Measurements from ENCODE around the gene TOM1. TPM values are rescaled to one million over a fixed set of nuclear protein-coding genes. Genes with fewer than 3 reads are reported as not detected.
A peak's percentile ranks its signal among the peaks of the same experiment; 100 is the strongest.

The TOM1 gene
- total RNA-seq, 2 donors from 2014 or later: 108 TPM

- no peaks in the 10 kb centered on the region for H3K9me3 ChIP-seq
- no peaks in the 10 kb centered on the region for H3K27me3 ChIP-seq
- no peaks in the 10 kb centered on the region for H3K36me3 ChIP-seq
- TF ChIP-seq, protein P1, sequence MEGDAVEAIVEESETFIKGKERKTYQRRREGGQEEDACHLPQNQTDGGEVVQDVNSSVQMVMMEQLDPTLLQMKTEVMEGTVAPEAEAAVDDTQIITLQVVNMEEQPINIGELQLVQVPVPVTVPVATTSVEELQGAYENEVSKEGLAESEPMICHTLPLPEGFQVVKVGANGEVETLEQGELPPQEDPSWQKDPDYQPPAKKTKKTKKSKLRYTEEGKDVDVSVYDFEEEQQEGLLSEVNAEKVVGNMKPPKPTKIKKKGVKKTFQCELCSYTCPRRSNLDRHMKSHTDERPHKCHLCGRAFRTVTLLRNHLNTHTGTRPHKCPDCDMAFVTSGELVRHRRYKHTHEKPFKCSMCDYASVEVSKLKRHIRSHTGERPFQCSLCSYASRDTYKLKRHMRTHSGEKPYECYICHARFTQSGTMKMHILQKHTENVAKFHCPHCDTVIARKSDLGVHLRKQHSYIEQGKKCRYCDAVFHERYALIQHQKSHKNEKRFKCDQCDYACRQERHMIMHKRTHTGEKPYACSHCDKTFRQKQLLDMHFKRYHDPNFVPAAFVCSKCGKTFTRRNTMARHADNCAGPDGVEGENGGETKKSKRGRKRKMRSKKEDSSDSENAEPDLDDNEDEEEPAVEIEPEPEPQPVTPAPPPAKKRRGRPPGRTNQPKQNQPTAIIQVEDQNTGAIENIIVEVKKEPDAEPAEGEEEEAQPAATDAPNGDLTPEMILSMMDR (IDR thresholded peaks at IDR 0.05): no peak
- H3K27ac ChIP-seq: peak overlapping the region; percentile 97 to 99
- DNase-seq (ENCODE audit: low spot score): peak; percentile 76
- peaks cover 0 to 39% of the 10 kb centered on the region in 2 donors for H3K4me1 ChIP-seq
- no peak overlapping the region for H3K4me3 ChIP-seq
These were observed 1.7 kb downstream of the TOM1 start for GRCh38 chr22:35301372-35301874.

DNA sequence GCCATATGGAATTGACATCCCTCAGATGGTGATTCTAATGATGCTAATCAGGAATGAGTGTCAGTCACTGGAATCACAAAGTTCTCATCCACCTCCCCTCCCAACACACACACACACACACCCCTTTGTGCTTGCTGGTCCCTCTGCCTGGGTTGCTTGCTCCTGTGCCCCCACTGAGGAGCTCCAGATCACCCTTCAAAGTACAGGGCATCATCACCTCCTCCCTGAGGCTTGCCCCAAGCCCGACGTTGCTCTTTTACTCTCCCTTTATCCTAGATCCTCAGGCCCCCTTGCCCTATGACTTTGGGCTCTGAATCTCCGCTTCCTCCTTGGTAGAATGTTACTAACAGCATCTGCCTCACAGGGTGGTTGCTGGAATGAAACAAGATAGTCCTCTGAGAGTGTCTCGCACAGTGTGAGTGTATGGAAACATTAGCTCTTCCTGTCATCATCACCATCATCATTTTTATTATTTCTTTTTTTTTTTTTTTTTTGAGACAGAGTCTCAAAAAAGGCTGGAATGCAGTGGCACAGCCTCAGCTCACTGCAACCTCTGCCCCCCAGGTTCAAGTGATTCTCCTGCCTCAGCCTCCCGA, 3.4 kb downstream of the TOM1 start:
- H3K4me3 ChIP-seq: no peak overlapping the region
- H3K9me3 ChIP-seq: no peaks in the 10 kb centered on the region
- H3K36me3 ChIP-seq: no peaks in the 10 kb centered on the region
- DNase-seq (ENCODE audit: low spot score): no peak
- H3K27ac ChIP-seq: peak overlapping the region; percentile 35 to 79
- H3K4me1 ChIP-seq: peaks cover 0 to 54% of the 10 kb centered on the region in 2 donors
- H3K27me3 ChIP-seq: no peaks in the 10 kb centered on the region
- TF ChIP-seq, protein P1 (IDR thresholded peaks at IDR 0.05): no peak

DNA sequence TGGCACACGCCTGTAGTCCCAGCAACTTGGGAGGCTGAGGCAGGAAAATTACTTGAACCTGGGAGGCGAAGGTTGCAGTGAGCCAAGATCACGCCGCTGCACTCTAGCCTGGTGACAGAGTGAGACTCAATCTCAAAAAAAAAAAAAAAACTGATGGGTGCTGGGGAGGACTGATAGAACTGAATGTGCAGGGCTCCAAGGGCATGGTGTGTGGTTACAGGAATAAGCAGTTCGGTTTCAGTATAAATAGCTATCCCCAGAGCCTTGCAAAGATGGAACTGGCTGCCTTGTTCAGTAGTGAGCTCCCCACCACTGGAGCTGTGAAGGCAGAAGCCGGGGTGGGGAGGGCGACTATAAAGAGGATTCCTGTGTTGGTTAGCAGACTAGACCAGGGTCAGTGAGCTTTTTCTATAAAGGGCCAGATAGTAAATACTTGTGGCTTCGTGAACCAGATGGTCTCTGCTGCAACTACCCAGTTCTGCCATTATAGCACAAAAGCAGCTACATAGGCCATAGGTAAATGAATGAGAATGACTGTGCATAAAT, 5.9 kb downstream of the TOM1 start:
- Histone ChIP-seq H3K36me3 (no peaks in the 10 kb centered on the region), H3K9me3 (no peaks in the 10 kb centered on the region), H3K27ac (peak overlapping the region; percentile 77 to 79), H3K27me3 (no peaks in the 10 kb centered on the region), H3K4me3 (no peak overlapping the region), H3K4me1 (peaks cover 0 to 66% of the 10 kb centered on the region in 2 donors)
- no peak for DNase-seq (ENCODE audit: low spot score)
- TF ChIP-seq, protein P1 (IDR thresholded peaks at IDR 0.05): no peak

DNA sequence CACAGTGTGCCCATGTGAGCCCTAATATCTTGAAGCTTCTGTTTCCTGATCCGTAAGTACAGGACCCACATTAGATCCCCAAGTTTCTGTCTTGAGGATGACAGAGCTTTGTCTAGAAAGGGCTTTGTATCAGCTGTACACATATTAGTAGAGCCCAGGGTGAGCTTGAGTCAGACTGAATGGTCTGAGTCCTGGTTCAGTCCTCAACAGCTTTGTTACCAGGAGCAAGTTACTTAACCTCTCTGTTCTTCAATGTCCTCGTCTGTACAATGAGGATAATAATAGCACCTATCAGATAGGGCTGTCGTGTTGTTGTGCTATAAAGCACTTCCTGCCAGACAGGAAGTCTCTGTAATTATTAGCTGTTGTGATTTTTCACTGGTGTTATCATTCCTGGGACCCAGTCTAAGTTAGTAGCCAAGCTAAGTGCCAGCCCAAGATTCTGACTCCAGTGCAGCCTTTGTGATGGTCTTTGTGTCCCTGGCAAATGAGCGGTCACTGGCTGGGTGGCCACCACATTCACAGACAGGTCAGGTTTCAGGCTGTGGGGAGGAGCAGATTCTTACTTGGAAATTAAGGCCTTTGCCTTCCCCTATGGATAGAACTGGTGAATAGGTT, 6.8 kb downstream of the TOM1 start:
- TF ChIP-seq, protein P1 (IDR thresholded peaks at IDR 0.05): no peak
- no peak overlapping the region for H3K4me3 ChIP-seq
- peak overlapping the region; percentile 77 to 79 for H3K27ac ChIP-seq

DNA sequence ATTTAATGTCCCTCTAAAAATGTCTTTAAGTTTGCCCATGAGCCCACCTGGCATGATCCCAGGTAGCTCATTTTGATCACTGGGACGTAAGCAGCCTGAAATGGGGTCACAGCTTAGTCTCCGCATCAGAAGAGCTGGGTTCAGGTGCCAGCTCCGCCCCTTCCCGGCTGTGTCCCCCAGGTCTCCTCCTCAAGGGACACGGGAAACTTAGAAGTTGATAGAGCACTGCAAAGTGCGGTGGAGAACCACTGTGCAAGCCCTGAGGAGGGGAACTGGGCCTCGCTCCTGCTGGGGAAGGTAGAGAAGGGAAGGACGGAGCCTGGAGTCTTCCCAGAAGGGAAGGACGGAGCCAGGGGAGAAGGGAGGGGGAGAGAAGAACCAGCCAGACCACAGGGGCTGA, 7.7 kb downstream of the TOM1 start:
- no peaks in the 10 kb centered on the region for H3K9me3 ChIP-seq
- H3K4me3 ChIP-seq: no peak overlapping the region
- no peaks in the 10 kb centered on the region for H3K36me3 ChIP-seq
- TF ChIP-seq, protein P1 (IDR thresholded peaks at IDR 0.05): no peak
- peak overlapping the region; percentile 77 to 79 for H3K27ac ChIP-seq
- no peaks in the 10 kb centered on the region for H3K27me3 ChIP-seq
- DNase-seq (ENCODE audit: low spot score): no peak
- peaks cover 0 to 69% of the 10 kb centered on the region in 2 donors for H3K4me1 ChIP-seq

More for the DNA sequence above, 6.8 kb downstream of the TOM1 start:
- no peaks in the 10 kb centered on the region for H3K9me3 ChIP-seq
- peaks cover 0 to 66% of the 10 kb centered on the region in 2 donors for H3K4me1 ChIP-seq
- H3K36me3 ChIP-seq: no peaks in the 10 kb centered on the region
- H3K27me3 ChIP-seq: no peaks in the 10 kb centered on the region
- DNase-seq (ENCODE audit: low spot score): no peak

Measured in right atrium auricular region (tissue), 2 donors.